ENCODE results near the gene MAP2K2.

MAP2K2 gene

GRCh38 chr19:4057931-4058692 is 65.8 kb downstream of the MAP2K2 start:
- intact Hi-C loops (cut with DNase I; ENCODE audit: low total_unique reads) = loop anchor here (5.0 kb wide), 2 partner anchors 51 to 71 kb away; partner anchors contain the start of genes EEF2 and PIAS4
- peak; percentile 18 to 28 for TF ChIP-seq CTCF (IDR thresholded peaks at IDR 0.05)
- Histone ChIP-seq H3K27ac (peak overlapping the region; percentile 99), H3K4me1 (peaks cover 10 to 69% (median 62%) of the 10 kb centered on the region in 4 donors), H3K27me3 (no peaks in the 10 kb centered on the region), H3K4me3 (peak overlapping the region; percentile 37 to 98), H3K36me3 (peaks cover 21 to 35% (median 22%) of the 10 kb centered on the region in 3 donors), H3K9me3 (no peaks in the 10 kb centered on the region)
- peak; percentile 92 to 98 for DNase-seq

- no peak overlapping the region for H3K27ac ChIP-seq
- no peaks in the 10 kb centered on the region for H3K27me3 ChIP-seq
- H3K9me3 ChIP-seq = no peaks in the 10 kb centered on the region
- peaks cover 0 to 60% (median 52%) of the 10 kb centered on the region in 4 donors for H3K4me1 ChIP-seq
- H3K4me3 ChIP-seq = no peak overlapping the region
- peaks cover 32 to 58% (median 37%) of the 10 kb centered on the region in 3 donors for H3K36me3 ChIP-seq
- intact Hi-C loops (cut with DNase I; ENCODE audit: low total_unique reads) = loop anchor here (5.0 kb wide), 2 partner anchors 48 to 68 kb away; partner anchors contain the start of genes EEF2 and PIAS4
- no peak for DNase-seq
- TF ChIP-seq CTCF (IDR thresholded peaks at IDR 0.05) = no peak
These were observed 68.7 kb downstream of the MAP2K2 start for GRCh38 chr19:4055209-4055552.

GRCh38 chr19:4054441-4055208 is 69.3 kb downstream of the MAP2K2 start:
- Histone ChIP-seq H3K9me3 (no peaks in the 10 kb centered on the region), H3K4me1 (peaks cover 0 to 58% (median 47%) of the 10 kb centered on the region in 4 donors), H3K36me3 (peaks cover 32 to 63% (median 41%) of the 10 kb centered on the region in 3 donors), H3K27me3 (no peaks in the 10 kb centered on the region), H3K27ac (no peak overlapping the region), H3K4me3 (no peak overlapping the region)
- no peak for TF ChIP-seq CTCF (IDR thresholded peaks at IDR 0.05)
- DNase-seq = no peak
- intact Hi-C loops (cut with DNase I; ENCODE audit: low total_unique reads) = loop anchor here (5.0 kb wide), 2 partner anchors 47 to 67 kb away; partner anchors contain the start of genes EEF2 and PIAS4

- Histone ChIP-seq H3K27ac (no peak overlapping the region), H3K9me3 (no peaks in the 10 kb centered on the region), H3K36me3 (peaks cover 32 to 69% (median 47%) of the 10 kb centered on the region in 3 donors), H3K4me1 (peaks cover 0 to 50% (median 42%) of the 10 kb centered on the region in 4 donors), H3K4me3 (no peak overlapping the region), H3K27me3 (no peaks in the 10 kb centered on the region)
- intact Hi-C loops (cut with DNase I; ENCODE audit: low total_unique reads) = no loop called here
- TF ChIP-seq CTCF (IDR thresholded peaks at IDR 0.05) = no peak
- DNase-seq = no peak
These were observed 70.2 kb downstream of the MAP2K2 start for GRCh38 chr19:4053423-4054324.

GRCh38 chr19:4052993-4053422 is 70.9 kb downstream of the MAP2K2 start:
- Histone ChIP-seq H3K36me3 (peaks cover 32 to 72% (median 53%) of the 10 kb centered on the region in 3 donors), H3K9me3 (no peaks in the 10 kb centered on the region), H3K4me1 (peaks cover 0 to 44% (median 36%) of the 10 kb centered on the region in 4 donors), H3K27me3 (no peaks in the 10 kb centered on the region), H3K27ac (peak overlapping the region; percentile 33 to 65), H3K4me3 (peak overlapping the region in 1 of 2 donors; percentile 9)
- DNase-seq = no peak
- intact Hi-C loops (cut with DNase I; ENCODE audit: low total_unique reads) = no loop called here
- TF ChIP-seq CTCF (IDR thresholded peaks at IDR 0.05) = no peak

Data from tibial artery (tissue), 4 donors.